GM12892 (cell line): Measurements from ENCODE around the gene GHITM.
"Not testable (repeated sequence)": the region's sequence is repeated elsewhere in the genome, so short reads cannot be mapped to it uniquely, and the experiment has no call there.

Experiments used
- DNase-seq: peaks from one replicate; pipeline ENCODE4 v3.0.0; 2011; ENCODE audit not compliant: insufficient read length
- FAIRE-seq: peaks from 2 replicates; lab custom pipeline; 2011; peaks lifted over from hg19 to GRCh38; lab: Jason Lieb, UNC
- POLR2A ChIP-seq: IDR thresholded peaks from 2 replicates; pipeline ENCODE4 v1.6.1; 2011; ENCODE audit warnings: low read depth, low read length, control low read depth
- POLR2AphosphoS5 ChIP-seq: IDR thresholded peaks from 2 replicates; pipeline ENCODE4 v1.6.1; 2011; ENCODE audit warnings: low read depth, low read length, control low read depth
- TAF1 ChIP-seq: IDR thresholded peaks from 2 replicates; pipeline ENCODE4 v1.6.1; 2011; ENCODE audit warnings: low read depth, mild to moderate bottlenecking, control low read depth, low read length, borderline replicate concordance

Gene GHITM

DNA sequence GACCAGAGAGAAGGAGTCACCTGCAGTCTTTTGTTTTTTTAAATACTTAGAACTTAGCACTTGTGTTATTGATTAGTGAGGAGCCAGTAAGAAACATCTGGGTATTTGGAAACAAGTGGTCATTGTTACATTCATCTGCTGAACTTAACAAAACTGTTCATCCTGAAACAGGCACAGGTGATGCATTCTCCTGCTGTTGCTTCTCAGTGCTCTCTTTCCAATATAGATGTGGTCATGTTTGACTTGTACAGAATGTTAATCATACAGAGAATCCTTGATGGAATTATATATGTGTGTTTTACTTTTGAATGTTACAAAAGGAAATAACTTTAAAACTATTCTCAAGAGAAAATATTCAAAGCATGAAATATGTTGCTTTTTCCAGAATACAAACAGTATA lies 13.5 kb downstream of the GHITM start:
- TF ChIP-seq TAF1 = no peak
- FAIRE-seq (no peak), DNase-seq (no peak)

GRCh38 chr10:84155521-84155920 lies 16.2 kb downstream of the GHITM start:
- no peak for TF ChIP-seq POLR2A
- no peak for TF ChIP-seq POLR2AphosphoS5
- no peak for TF ChIP-seq TAF1
- FAIRE-seq = no peak
- no peak for DNase-seq

DNA sequence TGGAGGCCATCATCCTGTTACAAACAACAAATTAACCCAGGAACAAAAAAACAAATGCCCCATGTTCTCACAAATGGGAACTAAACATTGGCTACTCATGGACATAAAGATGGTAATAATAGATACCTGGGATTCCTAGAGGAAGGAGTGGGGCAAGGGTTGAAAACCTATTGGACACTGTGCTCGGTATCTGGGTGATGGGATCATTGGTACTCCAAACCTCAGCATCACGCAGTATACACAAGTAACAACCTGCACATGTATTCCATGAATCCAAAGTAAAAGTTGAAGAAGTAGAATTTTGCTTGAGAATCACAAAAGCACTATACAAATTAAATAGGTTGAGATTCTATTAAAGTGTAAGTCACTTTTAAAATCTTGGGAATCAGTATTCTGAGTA lies 16.7 kb downstream of the GHITM start:
- TF ChIP-seq POLR2AphosphoS5 (no peak), TAF1 (no peak), POLR2A (no peak; the same call in 1 of the 2 replicates)
- DNase-seq (no peak), FAIRE-seq (no peak)

GRCh38 chr10:84156768-84157167 lies 17.5 kb downstream of the GHITM start:
- TF ChIP-seq TAF1 (no peak), POLR2A (peak; percentile 69), POLR2AphosphoS5 (peak; percentile 88)
- peak; percentile 74 for FAIRE-seq
- no peak for DNase-seq

- TF ChIP-seq POLR2AphosphoS5 = no peak
- TF ChIP-seq TAF1 = no peak
- TF ChIP-seq POLR2A = 0 out of 2 replicates have a peak, but pooled peaks have one; percentile 32
- no peak for DNase-seq
- peak; percentile 36 for FAIRE-seq
Measured at GRCh38 chr10:84158061-84158460, 18.8 kb downstream of the GHITM start.

- FAIRE-seq (no peak), DNase-seq (no peak)
- TF ChIP-seq POLR2A (no peak), POLR2AphosphoS5 (no peak), TAF1 (no peak)
Measured at GRCh38 chr10:84158550-84158949, 19.2 kb downstream of the GHITM start.

GRCh38 chr10:84159076-84159685 lies 19.9 kb downstream of the GHITM start:
- FAIRE-seq = peak; percentile 17
- DNase-seq = no peak
- no peak for TF ChIP-seq TAF1

- FAIRE-seq (peak; percentile 40), DNase-seq (no peak)
- TF ChIP-seq POLR2A (no peak), POLR2AphosphoS5 (no peak), TAF1 (no peak)
Measured at GRCh38 chr10:84160663-84161362, 21.5 kb downstream of the GHITM start.

- TF ChIP-seq POLR2AphosphoS5 (no peak), POLR2A (no peak), TAF1 (no peak)
- FAIRE-seq (no peak), DNase-seq (no peak)
Measured at GRCh38 chr10:84163996-84164395, 24.7 kb downstream of the GHITM start.

DNA sequence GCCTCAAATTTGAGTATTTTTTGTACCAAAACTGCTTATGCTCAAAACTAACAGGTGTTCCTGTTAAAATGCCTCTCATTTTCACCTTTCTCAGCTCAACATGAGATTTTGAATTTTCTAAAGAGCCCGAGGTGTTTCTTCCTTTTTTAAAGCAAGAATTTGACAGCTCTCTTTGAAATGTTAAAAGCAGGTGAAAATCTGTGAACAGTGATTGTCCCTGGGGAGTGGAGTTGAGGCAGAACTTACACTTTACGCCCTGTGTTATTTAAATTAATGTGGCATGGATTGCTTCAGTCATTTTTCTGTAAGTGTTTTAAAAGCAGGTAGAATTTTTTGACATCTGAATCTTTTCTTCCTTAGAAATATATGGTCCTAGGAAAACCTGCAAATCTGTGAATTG lies 25.1 kb downstream of the GHITM start:
- DNase-seq (no peak), FAIRE-seq (no peak)
- TF ChIP-seq TAF1 (no peak), POLR2AphosphoS5 (no peak), POLR2A (no peak)

- TF ChIP-seq TAF1 (0 out of 2 replicates have a peak, but pooled peaks have one; percentile 9), POLR2A (no peak)
- FAIRE-seq (peak; percentile 81), DNase-seq (no peak)
Measured at GRCh38 chr10:84166620-84167288, 27.4 kb downstream of the GHITM start.

GRCh38 chr10:84167289-84167653 lies 28.0 kb downstream of the GHITM start:
- DNase-seq, FAIRE-seq: not testable (repeated sequence)

DNA sequence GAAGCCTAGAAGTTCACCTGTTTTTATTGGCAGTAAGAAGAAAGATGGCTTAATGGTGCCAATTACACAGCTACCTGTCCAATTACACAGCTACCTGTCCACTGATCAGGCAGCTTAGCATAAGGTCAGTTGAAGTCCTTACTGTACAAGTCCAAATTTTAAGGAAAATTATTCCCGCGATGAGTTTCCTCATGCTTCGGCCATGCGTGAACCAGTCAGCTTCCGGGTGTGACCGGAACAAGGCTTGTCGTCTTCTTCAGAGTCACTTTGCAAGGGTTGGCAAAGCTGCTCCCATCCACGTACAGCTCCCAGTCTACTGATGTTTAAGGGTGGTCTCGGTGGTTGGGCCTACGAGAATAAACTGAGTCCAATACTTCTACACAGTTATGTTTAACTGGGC lies 29.1 kb downstream of the GHITM start:
- DNase-seq, FAIRE-seq: not testable (repeated sequence)

- FAIRE-seq, DNase-seq: not testable (repeated sequence)
Measured at GRCh38 chr10:84171237-84171636, 31.9 kb downstream of the GHITM start.
